PFSK-1 (cell line): Measurements from ENCODE around the gene CIDEC.

ENCODE experiments used
- FOXP2 ChIP-seq: optimal IDR thresholded peaks from 2 replicates; pipeline ENCODE3; 2011; ENCODE audit warnings: borderline replicate concordance, control low read depth, inconsistent platforms; ENCODE audit not compliant: insufficient read depth; ENCODE audit errors: extremely low read length, extremely low read depth
- POLR2AphosphoS5 ChIP-seq: IDR thresholded peaks from 2 replicates; pipeline ENCODE4 v1.6.1; 2012; ENCODE audit warnings: low read depth, mild to moderate bottlenecking, control low read depth, low read length, moderate library complexity
- REST ChIP-seq, 2 experiments: IDR thresholded peaks; 2 replicates each; pipeline versions ENCODE4 v1.6.1 to v1.8.0; 2011 to 2012; ENCODE audit warnings: low read depth in 2 of 2, low read length in 2 of 2, control low read depth in 1 of 2, inconsistent platforms in 1 of 2, mild to moderate bottlenecking in 1 of 2, moderate library complexity in 1 of 2; ENCODE audit not compliant: insufficient read depth in 1 of 2
- SIN3A ChIP-seq: IDR thresholded peaks from 2 replicates; pipeline ENCODE4 v1.6.1; 2012; ENCODE audit warnings: mild to moderate bottlenecking, low read length, moderate library complexity, borderline replicate concordance; ENCODE audit not compliant: insufficient read depth
- TAF1 ChIP-seq: IDR thresholded peaks from 2 replicates; pipeline ENCODE4 v1.6.1; 2012; ENCODE audit warnings: low read length, control low read depth, borderline replicate concordance; ENCODE audit not compliant: insufficient read depth

DNA sequence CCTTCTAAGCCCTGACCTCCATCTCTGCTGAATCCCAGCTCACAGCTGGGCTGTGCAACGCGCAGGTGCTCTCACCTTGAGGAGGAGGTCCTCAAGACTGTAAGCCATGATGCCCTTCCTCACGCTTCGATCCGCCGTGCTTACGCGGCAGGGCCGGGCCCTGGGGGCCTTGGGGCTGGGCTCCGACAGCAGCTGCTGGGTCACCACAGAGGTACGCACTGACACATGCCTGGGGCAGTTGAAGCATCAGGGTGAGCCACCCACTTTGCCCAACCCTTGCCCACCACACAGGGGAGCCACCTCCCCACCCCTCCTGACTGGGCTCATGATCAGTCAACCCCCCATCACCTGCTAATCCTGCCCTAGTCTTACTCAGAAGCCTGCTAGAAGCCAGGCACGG, 3.1 kb downstream of the CIDEC start:
- TF ChIP-seq REST (IDR thresholded peaks at IDR 0.05; ENCODE audit: insufficient read depth in 1 of 2, low read depth in 2 of 2, low read length in 2 of 2) (no peak), POLR2AphosphoS5 (no peak), SIN3A (no peak), TAF1 (no peak), FOXP2 (no peak)
